H9 (cell line): ENCODE data around the gene SPRED2. TPM values are rescaled to one million over a fixed set of nuclear protein-coding genes. Genes with fewer than 3 reads are reported as not detected.

ENCODE experiments used
- DNase-seq: peaks from one replicate; pipeline ENCODE4 v3.0.0-alpha.2; 2017
- H2AFZ ChIP-seq: one replicate; pipeline ENCODE4 v1.6.1; 2013; ENCODE audit warnings: mild to moderate bottlenecking, low read length, control low read depth, moderate library complexity
- H2AK5ac ChIP-seq: 2 replicates; pipeline ENCODE4 v1.6.1; 2013; ENCODE audit warnings: low read length, control low read depth, mixed read lengths; ENCODE audit not compliant: insufficient read length
- H2BK120ac ChIP-seq: one replicate; pipeline ENCODE4 v1.6.1; 2013; ENCODE audit warnings: low read depth, mild to moderate bottlenecking, low read length, control low read depth, inconsistent platforms; ENCODE audit not compliant: poor library complexity, severe bottlenecking
- H2BK12ac ChIP-seq: 2 replicates; pipeline ENCODE4 v1.6.1; 2013; ENCODE audit warnings: low read length, control low read depth, mixed read lengths, low read depth; ENCODE audit not compliant: insufficient read length
- H2BK15ac ChIP-seq: 2 replicates; pipeline ENCODE4 v1.6.1; 2013; ENCODE audit warnings: low read depth, low read length, control low read depth
- H2BK20ac ChIP-seq: one replicate; pipeline ENCODE4 v1.6.1; 2013; ENCODE audit warnings: low read depth, mild to moderate bottlenecking, low read length, control low read depth, inconsistent platforms; ENCODE audit not compliant: poor library complexity, severe bottlenecking
- H2BK5ac ChIP-seq: 2 replicates; pipeline ENCODE4 v1.6.1; 2013; ENCODE audit warnings: low read length, control low read depth, mixed read lengths; ENCODE audit not compliant: insufficient read length
- H3K14ac ChIP-seq: 2 replicates; pipeline ENCODE4 v1.6.1; 2013; ENCODE audit warnings: low read length, control low read depth; ENCODE audit not compliant: insufficient read depth
- H3K18ac ChIP-seq: 2 replicates; pipeline ENCODE4 v1.6.1; 2013; ENCODE audit warnings: low read depth, mild to moderate bottlenecking, mixed read lengths, low read length, control low read depth; ENCODE audit not compliant: insufficient read length
- H3K23ac ChIP-seq: 2 replicates; pipeline ENCODE4 v1.6.1; 2013; ENCODE audit warnings: low read length, control low read depth, mixed read lengths, low read depth; ENCODE audit not compliant: insufficient read length
- H3K23me2 ChIP-seq: 2 replicates; pipeline ENCODE4 v1.6.1; 2013; ENCODE audit warnings: low read depth, mild to moderate bottlenecking, mixed read lengths, low read length, control low read depth; ENCODE audit not compliant: insufficient read length, poor library complexity, severe bottlenecking
- H3K27ac ChIP-seq: 2 replicates; pipeline ENCODE4 v1.5.1; 2013; ENCODE audit warnings: low read length, control low read depth, mixed read lengths, low read depth; ENCODE audit not compliant: insufficient read length
- H3K27me3 ChIP-seq: 2 replicates; pipeline ENCODE4 v1.6.1; 2013; ENCODE audit warnings: low read length, control low read depth, inconsistent platforms; ENCODE audit not compliant: insufficient read depth
- H3K4ac ChIP-seq: 2 replicates; pipeline ENCODE4 v1.6.1; 2013; ENCODE audit warnings: low read depth, mild to moderate bottlenecking, control low read depth, inconsistent platforms, low read length, moderate library complexity
- H3K4me1 ChIP-seq: 2 replicates; pipeline ENCODE4 v1.6.1; 2013; ENCODE audit warnings: low read length, control low read depth, inconsistent platforms; ENCODE audit not compliant: insufficient read depth
- H3K4me2 ChIP-seq: 2 replicates; pipeline ENCODE4 v1.6.1; 2013; ENCODE audit warnings: low read length, control low read depth, mixed read lengths; ENCODE audit not compliant: insufficient read length, insufficient read depth
- H3K56ac ChIP-seq: 2 replicates; pipeline ENCODE4 v1.6.1; 2013; ENCODE audit warnings: low read depth, mild to moderate bottlenecking, mixed read lengths, low read length, control low read depth; ENCODE audit not compliant: insufficient read length
- H3K79me1 ChIP-seq: 2 replicates; pipeline ENCODE4 v1.6.1; 2013; ENCODE audit warnings: low read depth, mild to moderate bottlenecking, moderate library complexity, low read length, control low read depth, inconsistent platforms; ENCODE audit not compliant: insufficient read depth, poor library complexity, severe bottlenecking
- H3K79me2 ChIP-seq: 2 replicates; pipeline ENCODE4 v1.6.1; 2013; ENCODE audit warnings: low read length, control low read depth, inconsistent platforms; ENCODE audit not compliant: insufficient read depth
- H3K9ac ChIP-seq: 2 replicates; pipeline ENCODE4 v1.6.1; 2013; ENCODE audit warnings: low read length, control low read depth, mixed read lengths; ENCODE audit not compliant: insufficient read length; ENCODE audit errors: extremely low read depth
- H3K9me3 ChIP-seq: one replicate; pipeline ENCODE4 v1.6.1; 2013; ENCODE audit warnings: low read depth, low read length, inconsistent platforms; ENCODE audit not compliant: control insufficient read depth
- H3T11ph ChIP-seq: one replicate; pipeline ENCODE4 v1.6.1; 2013; ENCODE audit warnings: mild to moderate bottlenecking, low read length, control low read depth, inconsistent platforms
- H4K20me1 ChIP-seq: one replicate; pipeline ENCODE4 v1.6.1; 2013; ENCODE audit not compliant: control insufficient read depth, insufficient read length, insufficient read depth
- H4K5ac ChIP-seq: 2 replicates; pipeline ENCODE4 v1.6.1; 2013; ENCODE audit warnings: low read depth, mild to moderate bottlenecking, mixed read lengths, low read length, control low read depth; ENCODE audit not compliant: insufficient read length
- H4K8ac ChIP-seq: replicated peaks from 2 replicates; pipeline ENCODE4 v1.6.1; 2013; ENCODE audit warnings: low read length, control low read depth, mixed read lengths, low read depth; ENCODE audit not compliant: insufficient read length
- H4K91ac ChIP-seq: 2 replicates; pipeline ENCODE4 v1.6.1; 2013; ENCODE audit warnings: low read depth, mild to moderate bottlenecking, moderate library complexity, mixed read lengths, low read length, control low read depth; ENCODE audit not compliant: insufficient read length
- H3K27ac Mint-ChIP-seq, 3 experiments: 2 replicates in 2 of 3; 3 replicates in 1 of 3; pipeline ENCODE4 v1.8.0; 2020 to 2021; ENCODE audit warnings: mixed read lengths in 3 of 3, mild to moderate bottlenecking in 1 of 3, moderate library complexity in 1 of 3
- H3K27me3 Mint-ChIP-seq: 2 replicates; pipeline ENCODE4 v1.8.0; 2021; ENCODE audit warnings: low read depth, mild to moderate bottlenecking, moderate library complexity, mixed read lengths
- H3K36me3 Mint-ChIP-seq, 3 experiments: 2 replicates in 2 of 3; 3 replicates in 1 of 3; pipeline ENCODE4 v1.8.0; 2020 to 2021; ENCODE audit warnings: low read depth in 3 of 3, mixed read lengths in 3 of 3; ENCODE audit not compliant: insufficient read depth in 1 of 3
- H3K4me1 Mint-ChIP-seq, 2 experiments: 2 replicates each; pipeline ENCODE4 v1.8.0; 2020; ENCODE audit warnings: mixed read lengths in 2 of 2
- H3K4me3 Mint-ChIP-seq, 2 experiments: 2 replicates in 1 of 2; 3 replicates in 1 of 2; pipeline ENCODE4 v1.8.0; 2020 to 2021; ENCODE audit warnings: mild to moderate bottlenecking in 2 of 2, mixed read lengths in 2 of 2, moderate library complexity in 1 of 2
- H3K9me3 Mint-ChIP-seq, 2 experiments: 2 replicates in 1 of 2; 3 replicates in 1 of 2; pipeline ENCODE4 v1.8.0; 2020; ENCODE audit warnings: mild to moderate bottlenecking in 2 of 2, mixed read lengths in 2 of 2, moderate library complexity in 1 of 2
- CTCF ChIP-seq: fragments of 200-600 bp; sonication (generic); conservative IDR thresholded peaks from 3 replicates; pipeline ENCODE4 v1.8.0; 2021; ENCODE audit warnings: antibody characterized with exemption, mild to moderate bottlenecking
- total RNA-seq: library from RNA; stranded (reverse); gene quantifications from 2 replicates; pipeline ENCODE4 v1.2.1, GENCODE V29; 2021

Gene SPRED2
- total RNA-seq, 1 experiment from 2014 or later, result 23.5 TPM

GRCh38 chr2:65343386-65343785 lies 89.0 kb downstream of the SPRED2 start:
- H3K4ac ChIP-seq, result no peak overlapping the region
- Mint-ChIP-seq H3K36me3 (peaks cover 0 to 7% (median 3%) of the 10 kb centered on the region in 3 experiments; a peak in 5 of 7 replicates), H3K4me1 (no peaks in the 10 kb centered on the region), H3K4me3 (no peak overlapping the region), H3K9me3 (peaks cover 0 to 2% of the 10 kb centered on the region in 2 experiments; a peak in 1 of 5 replicates), H3K27ac (no peak overlapping the region), H3K27me3 (peaks cover 3% of the 10 kb centered on the region)
- no peak overlapping the region for H2BK15ac ChIP-seq
- H4K20me1 ChIP-seq, result no peaks in the 10 kb centered on the region
- H3K4me1 ChIP-seq, result no peaks in the 10 kb centered on the region; the same call in 1 of the 2 replicates
- no peak overlapping the region for H2BK120ac ChIP-seq
- no peak overlapping the region for H3T11ph ChIP-seq
- H3K23ac ChIP-seq, result no peak overlapping the region
- TF ChIP-seq CTCF, result no peak
- no peak overlapping the region for H3K4me2 ChIP-seq
- no peak overlapping the region for H3K9ac ChIP-seq
- no peak overlapping the region for H2AK5ac ChIP-seq
- H3K18ac ChIP-seq, result no peak overlapping the region
- no peaks in the 10 kb centered on the region for H3K9me3 ChIP-seq
- H3K14ac ChIP-seq, result no peak overlapping the region
- no peak overlapping the region for H4K91ac ChIP-seq
- H3K79me1 ChIP-seq, result no peaks in the 10 kb centered on the region
- no peak overlapping the region for H4K8ac ChIP-seq
- no peak overlapping the region for H2AFZ ChIP-seq
- no peaks in the 10 kb centered on the region for H3K23me2 ChIP-seq
- no peak for DNase-seq
- H3K79me2 ChIP-seq, result no peaks in the 10 kb centered on the region; the same call in 1 of the 2 replicates
- no peak overlapping the region for H2BK20ac ChIP-seq
- H3K27me3 ChIP-seq, result no peaks in the 10 kb centered on the region
- no peak overlapping the region for H3K27ac ChIP-seq
- H2BK5ac ChIP-seq, result no peak overlapping the region
- H2BK12ac ChIP-seq, result no peak overlapping the region
- H3K56ac ChIP-seq, result no peak overlapping the region
- H4K5ac ChIP-seq, result no peak overlapping the region
